ENCODE results near the gene ZMIZ1.

GRCh38 chr10:79034271-79034876 lies 34.4 kb upstream of the ZMIZ1 start:
- TF ChIP-seq CTCF (conservative IDR thresholded peaks at IDR 0.05; ENCODE audit: low read depth in 2 of 2) (no peak), POLR2AphosphoS5 (IDR thresholded peaks at IDR 0.05; ENCODE audit: low read depth) (no peak), NANOG (IDR thresholded peaks at IDR 0.05; ENCODE audit: borderline replicate concordance) (no peak), ETS1 (IDR thresholded peaks at IDR 0.05) (no peak), ZNF331 (CRISPR knock-in tag; IDR thresholded peaks at IDR 0.05; ENCODE audit: low read depth) (no peak), EZH2phosphoT487 (IDR thresholded peaks at IDR 0.05; ENCODE audit: unreplicated experiment) (no peak), REST (IDR thresholded peaks at IDR 0.05; ENCODE audit: unreplicated experiment) (no peak)
- TF ChIP-seq, protein P1, sequence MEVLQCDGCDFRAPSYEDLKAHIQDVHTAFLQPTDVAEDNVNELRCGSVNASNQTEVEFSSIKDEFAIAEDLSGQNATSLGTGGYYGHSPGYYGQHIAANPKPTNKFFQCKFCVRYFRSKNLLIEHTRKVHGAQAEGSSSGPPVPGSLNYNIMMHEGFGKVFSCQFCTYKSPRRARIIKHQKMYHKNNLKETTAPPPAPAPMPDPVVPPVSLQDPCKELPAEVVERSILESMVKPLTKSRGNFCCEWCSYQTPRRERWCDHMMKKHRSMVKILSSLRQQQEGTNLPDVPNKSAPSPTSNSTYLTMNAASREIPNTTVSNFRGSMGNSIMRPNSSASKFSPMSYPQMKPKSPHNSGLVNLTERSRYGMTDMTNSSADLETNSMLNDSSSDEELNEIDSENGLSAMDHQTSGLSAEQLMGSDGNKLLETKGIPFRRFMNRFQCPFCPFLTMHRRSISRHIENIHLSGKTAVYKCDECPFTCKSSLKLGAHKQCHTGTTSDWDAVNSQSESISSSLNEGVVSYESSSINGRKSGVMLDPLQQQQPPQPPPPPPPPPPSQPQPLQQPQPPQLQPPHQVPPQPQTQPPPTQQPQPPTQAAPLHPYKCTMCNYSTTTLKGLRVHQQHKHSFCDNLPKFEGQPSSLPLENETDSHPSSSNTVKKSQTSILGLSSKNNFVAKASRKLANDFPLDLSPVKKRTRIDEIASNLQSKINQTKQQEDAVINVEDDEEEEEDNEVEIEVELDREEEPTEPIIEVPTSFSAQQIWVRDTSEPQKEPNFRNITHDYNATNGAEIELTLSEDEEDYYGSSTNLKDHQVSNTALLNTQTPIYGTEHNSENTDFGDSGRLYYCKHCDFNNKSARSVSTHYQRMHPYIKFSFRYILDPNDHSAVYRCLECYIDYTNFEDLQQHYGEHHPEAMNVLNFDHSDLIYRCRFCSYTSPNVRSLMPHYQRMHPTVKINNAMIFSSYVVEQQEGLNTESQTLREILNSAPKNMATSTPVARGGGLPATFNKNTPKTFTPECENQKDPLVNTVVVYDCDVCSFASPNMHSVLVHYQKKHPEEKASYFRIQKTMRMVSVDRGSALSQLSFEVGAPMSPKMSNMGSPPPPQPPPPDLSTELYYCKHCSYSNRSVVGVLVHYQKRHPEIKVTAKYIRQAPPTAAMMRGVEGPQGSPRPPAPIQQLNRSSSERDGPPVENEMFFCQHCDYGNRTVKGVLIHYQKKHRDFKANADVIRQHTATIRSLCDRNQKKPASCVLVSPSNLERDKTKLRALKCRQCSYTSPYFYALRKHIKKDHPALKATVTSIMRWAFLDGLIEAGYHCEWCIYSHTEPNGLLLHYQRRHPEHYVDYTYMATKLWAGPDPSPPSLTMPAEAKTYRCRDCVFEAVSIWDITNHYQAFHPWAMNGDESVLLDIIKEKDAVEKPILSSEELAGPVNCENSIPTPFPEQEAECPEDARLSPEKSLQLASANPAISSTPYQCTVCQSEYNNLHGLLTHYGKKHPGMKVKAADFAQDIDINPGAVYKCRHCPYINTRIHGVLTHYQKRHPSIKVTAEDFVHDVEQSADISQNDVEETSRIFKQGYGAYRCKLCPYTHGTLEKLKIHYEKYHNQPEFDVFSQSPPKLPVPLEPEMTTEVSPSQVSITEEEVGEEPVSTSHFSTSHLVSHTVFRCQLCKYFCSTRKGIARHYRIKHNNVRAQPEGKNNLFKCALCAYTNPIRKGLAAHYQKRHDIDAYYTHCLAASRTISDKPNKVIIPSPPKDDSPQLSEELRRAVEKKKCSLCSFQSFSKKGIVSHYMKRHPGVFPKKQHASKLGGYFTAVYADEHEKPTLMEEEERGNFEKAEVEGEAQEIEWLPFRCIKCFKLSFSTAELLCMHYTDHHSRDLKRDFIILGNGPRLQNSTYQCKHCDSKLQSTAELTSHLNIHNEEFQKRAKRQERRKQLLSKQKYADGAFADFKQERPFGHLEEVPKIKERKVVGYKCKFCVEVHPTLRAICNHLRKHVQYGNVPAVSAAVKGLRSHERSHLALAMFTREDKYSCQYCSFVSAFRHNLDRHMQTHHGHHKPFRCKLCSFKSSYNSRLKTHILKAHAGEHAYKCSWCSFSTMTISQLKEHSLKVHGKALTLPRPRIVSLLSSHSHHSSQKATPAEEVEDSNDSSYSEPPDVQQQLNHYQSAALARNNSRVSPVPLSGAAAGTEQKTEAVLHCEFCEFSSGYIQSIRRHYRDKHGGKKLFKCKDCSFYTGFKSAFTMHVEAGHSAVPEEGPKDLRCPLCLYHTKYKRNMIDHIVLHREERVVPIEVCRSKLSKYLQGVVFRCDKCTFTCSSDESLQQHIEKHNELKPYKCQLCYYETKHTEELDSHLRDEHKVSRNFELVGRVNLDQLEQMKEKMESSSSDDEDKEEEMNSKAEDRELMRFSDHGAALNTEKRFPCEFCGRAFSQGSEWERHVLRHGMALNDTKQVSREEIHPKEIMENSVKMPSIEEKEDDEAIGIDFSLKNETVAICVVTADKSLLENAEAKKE (CRISPR knock-in tag; IDR thresholded peaks at IDR 0.05): no peak

Measured in GM23338 (cell line).